IPS DF 6.9 (cell line): Measurements from ENCODE around the gene GNAQ.
"Not testable (repeated sequence)": the region's sequence is repeated elsewhere in the genome, so short reads cannot be mapped to it uniquely, and the experiment has no call there.

Source experiments
- DNase-seq: peaks from one replicate; pipeline ENCODE4 v3.0.0-alpha.2; 2013; ENCODE audit warnings: low read depth, low spot score
- H3K27ac ChIP-seq: one replicate; pipeline ENCODE4 v1.5.1; 2013; ENCODE audit warnings: low read length, control low read depth
- H3K27me3 ChIP-seq: 2 replicates; pipeline ENCODE4 v1.6.1; 2013; ENCODE audit warnings: mild to moderate bottlenecking, low read length; ENCODE audit not compliant: control insufficient read depth, insufficient read depth
- H3K36me3 ChIP-seq: 2 replicates; pipeline ENCODE4 v1.6.1; 2013; ENCODE audit warnings: low read length; ENCODE audit not compliant: control insufficient read depth, insufficient read depth
- H3K4me1 ChIP-seq: 2 replicates; pipeline ENCODE4 v1.6.1; 2013; ENCODE audit warnings: low read length; ENCODE audit not compliant: control insufficient read depth, insufficient read depth
- H3K4me3 ChIP-seq: 2 replicates; pipeline ENCODE4 v1.5.1; 2013; ENCODE audit warnings: mild to moderate bottlenecking, low read length
- H3K9me3 ChIP-seq: 2 replicates; pipeline ENCODE4 v1.6.1; 2013; ENCODE audit warnings: low read length, inconsistent platforms; ENCODE audit not compliant: control insufficient read depth, insufficient read depth
- WGBS: extraction: QIAGEN DNeasy Blood & Tissue Kit; methylation state at CpG from one replicate; pipeline ENCODE4 v1.1.7; 2013; ENCODE audit warnings: mixed read lengths, missing lambda C conversion rate; ENCODE audit not compliant: insufficient read length, insufficient coverage; 5-methylcytosine and 5-hydroxymethylcytosine counted together

The GNAQ gene

GRCh38 chr9:78031444-78031892, at the start of gene GNAQ:
Gene GNAQ (minus strand): TSS chr9:78031811. CDS start chr9:78031235, 576 bp downstream.
- WGBS = no CpG with 5 or more reads among the region's 79 CpGs
- H3K4me1 ChIP-seq = no peaks in the 10 kb centered on the region; the same call in 1 of the 2 replicates
- no peak for DNase-seq

GRCh38 chr9:78074385-78075291, 43.0 kb upstream of the GNAQ start:
- DNase-seq = no peak
- no peaks in the 10 kb centered on the region for H3K27me3 ChIP-seq
- WGBS = no CpG with 5 or more reads among the region's 4 CpGs
- no peak overlapping the region for H3K4me3 ChIP-seq
- H3K4me1 ChIP-seq = no peaks in the 10 kb centered on the region
- H3K36me3 ChIP-seq = no peaks in the 10 kb centered on the region
- no peaks in the 10 kb centered on the region for H3K9me3 ChIP-seq
- H3K27ac ChIP-seq = no peak overlapping the region

More at GRCh38 chr9:78031444-78031892, at the start of gene GNAQ:
- Histone ChIP-seq H3K36me3 (no peaks in the 10 kb centered on the region), H3K9me3 (no peaks in the 10 kb centered on the region), H3K27me3 (no peaks in the 10 kb centered on the region), H3K27ac (no peak within 1 kb of the TSS), H3K4me3 (peak within 1 kb of the TSS; percentile 65)

GRCh38 chr9:78073722-78074121, 42.1 kb upstream of the GNAQ start:
- H3K36me3 ChIP-seq = no peaks in the 10 kb centered on the region
- no peak for DNase-seq

GRCh38 chr9:78072586-78073199, 41.1 kb upstream of the GNAQ start:
- no CpG with 5 or more reads among the region's 3 CpGs for WGBS
- H3K4me1 ChIP-seq = no peaks in the 10 kb centered on the region
- DNase-seq = no peak

More at GRCh38 chr9:78073722-78074121, 42.1 kb upstream of the GNAQ start:
- Histone ChIP-seq H3K9me3 (no peaks in the 10 kb centered on the region), H3K27ac (no peak overlapping the region), H3K27me3 (no peaks in the 10 kb centered on the region), H3K4me1 (no peaks in the 10 kb centered on the region), H3K4me3 (no peak overlapping the region)
- no CpG with 5 or more reads among the region's 8 CpGs for WGBS

GRCh38 chr9:78070521-78070920, 38.9 kb upstream of the GNAQ start:
- Histone ChIP-seq H3K4me3 (no peak overlapping the region), H3K36me3 (no peaks in the 10 kb centered on the region), H3K27me3 (no peaks in the 10 kb centered on the region), H3K9me3 (0 out of 2 replicates have a peak, but pooled peaks cover 2% of the 10 kb centered on the region), H3K27ac (no peak overlapping the region), H3K4me1 (no peaks in the 10 kb centered on the region)
- no peak for DNase-seq
- no CpG with 5 or more reads among the region's 2 CpGs for WGBS

More at GRCh38 chr9:78072586-78073199, 41.1 kb upstream of the GNAQ start:
- no peaks in the 10 kb centered on the region for H3K9me3 ChIP-seq
- H3K4me3 ChIP-seq = no peak overlapping the region
- no peak overlapping the region for H3K27ac ChIP-seq
- no peaks in the 10 kb centered on the region for H3K27me3 ChIP-seq
- H3K36me3 ChIP-seq = no peaks in the 10 kb centered on the region

GRCh38 chr9:78064075-78064474, 32.5 kb upstream of the GNAQ start:
- Histone ChIP-seq H3K27me3 (no peaks in the 10 kb centered on the region), H3K9me3 (0 out of 2 replicates have a peak, but pooled peaks cover 2% of the 10 kb centered on the region), H3K4me3 (no peak overlapping the region), H3K27ac (no peak overlapping the region), H3K36me3 (no peaks in the 10 kb centered on the region), H3K4me1 (no peaks in the 10 kb centered on the region)
- no CpG with 5 or more reads among the region's 3 CpGs for WGBS
- DNase-seq = no peak

- no peak for DNase-seq
- no peak overlapping the region for H3K4me3 ChIP-seq
- no peak overlapping the region for H3K27ac ChIP-seq
- no CpG with 5 or more reads among the region's 3 CpGs for WGBS
- H3K36me3 ChIP-seq = no peaks in the 10 kb centered on the region
- no peaks in the 10 kb centered on the region for H3K4me1 ChIP-seq
- no peaks in the 10 kb centered on the region for H3K27me3 ChIP-seq
- 0 out of 2 replicates have a peak, but pooled peaks cover 2% of the 10 kb centered on the region for H3K9me3 ChIP-seq
Measured at GRCh38 chr9:78062710-78063109, 31.1 kb upstream of the GNAQ start.

GRCh38 chr9:78054218-78054617, 22.6 kb upstream of the GNAQ start:
- no CpG with 5 or more reads among the region's 7 CpGs for WGBS

GRCh38 chr9:78053627-78054026, 22.0 kb upstream of the GNAQ start:
- Histone ChIP-seq H3K27ac (no peak overlapping the region), H3K27me3 (no peaks in the 10 kb centered on the region), H3K36me3 (no peaks in the 10 kb centered on the region), H3K4me3 (no peak overlapping the region), H3K4me1 (no peaks in the 10 kb centered on the region), H3K9me3 (no peaks in the 10 kb centered on the region)
- no CpG with 5 or more reads among the region's 3 CpGs for whole genome bisulfite sequencing
- no peak for DNase-seq

More at GRCh38 chr9:78054218-78054617, 22.6 kb upstream of the GNAQ start:
- H3K9me3 ChIP-seq, H3K4me3 ChIP-seq, H3K27me3 ChIP-seq, H3K36me3 ChIP-seq, DNase-seq, H3K4me1 ChIP-seq, H3K27ac ChIP-seq: not testable (repeated sequence)

- Histone ChIP-seq H3K36me3 (no peaks in the 10 kb centered on the region), H3K9me3 (no peaks in the 10 kb centered on the region), H3K4me3 (no peak overlapping the region), H3K27ac (no peak overlapping the region), H3K4me1 (no peaks in the 10 kb centered on the region), H3K27me3 (no peaks in the 10 kb centered on the region)
- DNase-seq = no peak
Measured at GRCh38 chr9:78050421-78050820, 18.8 kb upstream of the GNAQ start.
